Ectodermal cell (in vitro differentiated cells): ENCODE data around the gene TMEM87B.
"Not testable (repeated sequence)": the region's sequence is repeated elsewhere in the genome, so short reads cannot be mapped to it uniquely, and the experiment has no call there.

ENCODE experiments used
- H3K27ac ChIP-seq: 2 replicates; pipeline ENCODE4 v1.7.0; 2013; ENCODE audit warnings: mild to moderate bottlenecking, low read depth, low read length; ENCODE audit not compliant: insufficient read depth, poor library complexity, severe bottlenecking
- H3K27me3 ChIP-seq: 2 replicates; pipeline ENCODE4 v1.7.0; 2013; ENCODE audit warnings: mild to moderate bottlenecking, low read length; ENCODE audit not compliant: insufficient read depth, control insufficient read depth, poor library complexity, severe bottlenecking
- H3K36me3 ChIP-seq: one replicate; pipeline ENCODE4 v1.7.0; 2013; ENCODE audit warnings: low read length; ENCODE audit not compliant: control insufficient read depth, insufficient read depth
- H3K4me1 ChIP-seq: one replicate; pipeline ENCODE4 v1.7.0; 2013; ENCODE audit warnings: low read length; ENCODE audit not compliant: control insufficient read depth, insufficient read depth
- H3K4me3 ChIP-seq: 2 replicates; pipeline ENCODE4 v1.7.0; 2013; ENCODE audit warnings: low read depth, low read length, control low read depth; ENCODE audit not compliant: insufficient read depth
- H3K9me3 ChIP-seq: 2 replicates; pipeline ENCODE4 v1.7.0; 2013; ENCODE audit warnings: mild to moderate bottlenecking, low read length, moderate library complexity; ENCODE audit not compliant: control insufficient read depth
- WGBS, 2 experiments: methylation state at CpG; one replicate each; pipeline ENCODE4 v1.1.7; 2013; ENCODE audit warnings: missing lambda C conversion rate in 2 of 2; 5-methylcytosine and 5-hydroxymethylcytosine counted together

Gene TMEM87B

DNA sequence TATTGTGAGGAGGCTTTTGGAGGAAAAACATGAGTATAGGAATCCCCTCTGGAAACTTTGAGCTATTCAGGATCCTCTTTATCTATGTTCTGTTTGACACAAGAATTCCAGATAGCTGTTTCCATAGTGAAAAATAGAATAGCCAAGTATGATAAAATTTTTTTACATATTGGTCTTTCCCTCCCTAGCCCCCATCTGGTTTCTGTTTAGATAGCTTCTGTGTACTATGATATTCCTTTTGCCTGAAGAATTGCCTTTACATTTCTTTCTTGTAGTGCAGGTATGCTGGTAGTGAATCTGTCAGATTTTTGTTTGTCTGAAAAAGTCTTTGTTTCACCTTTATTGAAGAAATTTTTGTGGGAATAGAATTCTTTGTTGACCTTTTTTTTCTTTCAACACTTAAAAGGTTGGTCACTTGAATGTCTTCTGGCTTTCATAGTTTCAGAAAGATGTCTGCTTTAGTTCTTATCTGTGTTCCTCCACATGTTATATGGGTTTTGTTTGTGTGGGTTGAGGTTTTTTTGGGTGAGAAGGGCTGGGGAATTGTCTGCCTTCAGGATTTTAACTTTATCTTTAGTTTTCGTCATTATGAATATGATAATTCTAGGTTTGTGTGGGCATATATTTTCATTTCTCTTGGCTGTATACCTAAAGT lies 53.2 kb downstream of the TMEM87B start:
- H3K4me3 ChIP-seq: no peak overlapping the region
- H3K4me1 ChIP-seq: no peaks in the 10 kb centered on the region
- WGBS, 2 experiments: 91 to 100% methylated on average over 1 of the region's 1 CpG
- no peak overlapping the region for H3K27ac ChIP-seq
- no peaks in the 10 kb centered on the region for H3K27me3 ChIP-seq
- H3K36me3 ChIP-seq: no peaks in the 10 kb centered on the region
- no peaks in the 10 kb centered on the region for H3K9me3 ChIP-seq

DNA sequence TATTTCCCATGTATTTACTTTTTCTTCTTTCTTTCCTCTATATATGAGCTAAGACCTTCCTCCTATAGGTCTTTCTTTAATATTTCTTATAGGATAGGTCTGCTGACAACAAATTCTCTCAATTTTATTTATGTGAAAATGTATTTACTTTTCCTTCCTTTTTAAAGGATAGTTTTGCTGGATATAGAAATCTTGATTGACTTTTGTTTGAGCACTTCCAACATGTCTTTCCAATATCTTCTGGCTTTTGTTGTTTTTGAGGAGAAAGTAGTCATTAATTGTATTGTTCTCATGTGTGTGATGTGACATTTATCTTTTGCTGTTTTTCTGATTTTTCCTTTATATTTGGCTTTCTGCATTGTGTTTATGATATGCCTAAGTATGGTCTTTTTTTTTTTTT lies 54.2 kb downstream of the TMEM87B start:
- Histone ChIP-seq H3K4me3 (no peak overlapping the region), H3K4me1 (no peaks in the 10 kb centered on the region), H3K27me3 (no peaks in the 10 kb centered on the region), H3K27ac (no peak overlapping the region), H3K36me3 (no peaks in the 10 kb centered on the region), H3K9me3 (no peaks in the 10 kb centered on the region)

DNA sequence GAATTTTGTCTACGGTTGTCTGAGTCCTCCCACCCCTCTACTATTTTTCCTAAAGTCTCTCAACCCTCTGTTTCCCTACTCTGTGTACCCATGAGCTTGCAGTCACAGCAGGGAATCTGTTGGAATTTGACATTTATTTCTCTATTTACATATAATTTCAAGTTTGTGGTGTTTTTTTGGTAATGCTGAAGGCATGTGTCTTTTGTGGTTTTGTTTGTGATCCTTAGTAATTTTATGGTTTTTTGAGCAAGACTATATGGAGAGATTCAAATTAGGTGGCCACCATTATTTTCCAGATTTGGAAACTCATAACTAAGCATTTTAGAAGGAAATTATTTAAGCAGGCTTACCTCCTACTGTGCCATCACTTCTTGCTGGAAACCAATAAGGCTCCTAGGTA lies 55.9 kb downstream of the TMEM87B start:
- Histone ChIP-seq H3K4me3 (no peak overlapping the region), H3K9me3 (no peaks in the 10 kb centered on the region), H3K27ac (no peak overlapping the region), H3K27me3 (no peaks in the 10 kb centered on the region), H3K36me3 (no peaks in the 10 kb centered on the region), H3K4me1 (no peaks in the 10 kb centered on the region)
- 86% methylated on average over 1 of the region's 1 CpG; no CpG with 5 or more reads in 1 of the 2 experiments for WGBS, 2 experiments

- H3K4me3 ChIP-seq, H3K4me1 ChIP-seq, H3K27ac ChIP-seq, H3K36me3 ChIP-seq, H3K9me3 ChIP-seq, H3K27me3 ChIP-seq: not testable (repeated sequence)
- 94% methylated on average over 4 of the region's 4 CpGs for WGBS, 2 experiments
Observed at GRCh38 chr2:112113354-112113753, 58.3 kb downstream of the TMEM87B start.

GRCh38 chr2:112118148-112118547 lies 63.1 kb downstream of the TMEM87B start:
- Histone ChIP-seq H3K4me1 (no peaks in the 10 kb centered on the region), H3K27me3 (no peaks in the 10 kb centered on the region), H3K9me3 (no peaks in the 10 kb centered on the region), H3K27ac (no peak overlapping the region), H3K4me3 (no peak overlapping the region), H3K36me3 (no peaks in the 10 kb centered on the region)
- WGBS, 2 experiments: 93 to 97% methylated on average over 4 of the region's 4 CpGs

- H3K4me3 ChIP-seq: no peak overlapping the region
- H3K27ac ChIP-seq: no peak overlapping the region
- H3K27me3 ChIP-seq: no peaks in the 10 kb centered on the region
Observed at GRCh38 chr2:112121682-112122254, 66.7 kb downstream of the TMEM87B start.

GRCh38 chr2:112129060-112129459 lies 74.0 kb downstream of the TMEM87B start:
- H3K36me3 ChIP-seq: no peaks in the 10 kb centered on the region
- no peak overlapping the region for H3K4me3 ChIP-seq
- no CpG with 5 or more reads among the region's 1 CpG for WGBS, 2 experiments
- H3K9me3 ChIP-seq: no peaks in the 10 kb centered on the region
- H3K4me1 ChIP-seq: no peaks in the 10 kb centered on the region
- H3K27ac ChIP-seq: no peak overlapping the region
- H3K27me3 ChIP-seq: no peaks in the 10 kb centered on the region

More at GRCh38 chr2:112121682-112122254, 66.7 kb downstream of the TMEM87B start:
- Histone ChIP-seq H3K4me1 (no peaks in the 10 kb centered on the region), H3K9me3 (no peaks in the 10 kb centered on the region), H3K36me3 (no peaks in the 10 kb centered on the region)

DNA sequence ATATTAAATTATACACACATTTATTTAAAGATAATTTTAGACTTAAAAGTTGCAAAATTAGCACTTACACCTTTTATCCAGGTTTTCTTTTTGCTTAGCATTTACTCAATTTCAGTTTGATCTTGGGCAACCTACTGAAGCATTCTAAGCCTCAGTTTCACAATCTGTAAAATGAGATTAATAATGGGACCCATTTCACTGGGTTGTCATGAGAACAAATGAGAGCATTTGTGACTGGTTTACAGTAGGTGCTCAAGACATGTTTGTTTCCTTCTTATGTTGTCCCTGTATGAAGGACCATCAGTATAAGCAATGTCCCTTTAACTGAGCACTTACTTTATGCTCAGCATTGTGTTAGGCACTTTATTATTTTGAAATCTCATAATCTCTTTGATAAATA lies 78.3 kb downstream of the TMEM87B start:
- H3K36me3 ChIP-seq: no peaks in the 10 kb centered on the region
- no peaks in the 10 kb centered on the region for H3K4me1 ChIP-seq
- no peaks in the 10 kb centered on the region for H3K9me3 ChIP-seq
- H3K4me3 ChIP-seq: no peak overlapping the region
- H3K27me3 ChIP-seq: peaks cover 20% of the 10 kb centered on the region
- no peak overlapping the region for H3K27ac ChIP-seq

GRCh38 chr2:112134120-112134519 lies 79.1 kb downstream of the TMEM87B start:
- H3K27ac ChIP-seq: no peak overlapping the region
- peaks cover 20% of the 10 kb centered on the region for H3K27me3 ChIP-seq
- H3K4me1 ChIP-seq: no peaks in the 10 kb centered on the region
- H3K36me3 ChIP-seq: no peaks in the 10 kb centered on the region
- no peak overlapping the region for H3K4me3 ChIP-seq
- no peaks in the 10 kb centered on the region for H3K9me3 ChIP-seq
- WGBS, 2 experiments: 90 to 95% methylated on average over 4 of the region's 4 CpGs

DNA sequence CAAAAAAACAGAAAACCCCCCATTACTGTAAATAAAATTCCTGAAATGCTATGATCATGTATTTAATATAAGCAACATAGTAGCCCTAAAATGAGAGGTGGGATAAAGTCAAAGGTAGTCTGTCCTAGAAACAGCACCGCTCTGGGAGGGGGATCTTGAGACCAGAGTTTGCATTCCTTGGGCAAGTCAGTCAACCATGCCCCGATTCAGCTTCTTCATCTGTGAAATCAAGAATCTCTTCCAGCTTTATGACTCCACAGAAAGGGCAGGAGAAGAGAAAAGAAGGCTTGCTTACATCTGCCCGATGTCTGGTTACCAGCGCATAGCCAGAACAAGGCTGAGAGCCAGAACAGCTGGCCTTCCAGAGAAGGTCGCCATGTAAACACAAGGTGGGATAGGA lies 81.0 kb downstream of the TMEM87B start:
- H3K36me3 ChIP-seq: no peaks in the 10 kb centered on the region
- no peaks in the 10 kb centered on the region for H3K9me3 ChIP-seq
- H3K4me3 ChIP-seq: no peak overlapping the region
- H3K27me3 ChIP-seq: peaks cover 32% of the 10 kb centered on the region
- WGBS, 2 experiments: 92 to 94% methylated on average over 5 of the region's 5 CpGs
- H3K4me1 ChIP-seq: peaks cover 3% of the 10 kb centered on the region
- no peak overlapping the region for H3K27ac ChIP-seq
